OCI-LY7 (cell line): ENCODE data around the gene VWA5B2. TPM values are rescaled to one million over a fixed set of nuclear protein-coding genes. Genes with fewer than 3 reads are reported as not detected.

Source experiments
- Bru-seq: library from RNA; stranded (reverse); fragments of 400-500 nt; gene quantifications from one replicate; lab custom pipeline; 2021; lab: Mats Ljungman, UMichigan
- BruChase-seq, 2 experiments: library from RNA; stranded (reverse); fragments of 400-500 nt; gene quantifications; one replicate each; lab custom pipeline; 2021; lab: Mats Ljungman, UMichigan
- BruUV-seq: library from RNA; stranded (reverse); fragments of 400-500 nt; replicated peaks from 2 replicates; lab custom pipeline; 2021; lab: Mats Ljungman, UMichigan
- CTCF ChIA-PET: fragments of 300-600 bp; sonication (Branson Sonifier 250); formaldehyde crosslinking; loops from one replicate; lab custom pipeline; 2022; ENCODE audit warnings: antibody characterized with exemption; ENCODE audit not compliant: unreplicated experiment; lab: Charles Lee
- POLR2A ChIA-PET: fragments of 300-600 bp; sonication (Branson Sonifier 250); formaldehyde crosslinking; loops from one replicate; lab custom pipeline; 2022; ENCODE audit warnings: antibody characterized with exemption; lab: Charles Lee
- DNase-seq: peaks from one replicate; pipeline ENCODE4 v3.0.0-alpha.2; 2015; ENCODE audit warnings: low spot score
- H2AFZ ChIP-seq: fragments of 200-600 bp; sonication (generic), shearing (Covaris generic); 2 replicates; pipeline ENCODE4 v1.6.1; 2014; ENCODE audit warnings: mild to moderate bottlenecking, antibody characterized with exemption, low read length, moderate library complexity
- H3K27ac ChIP-seq: fragments of 200-600 bp; sonication (generic); 2 replicates; pipeline ENCODE4 v1.5.1; 2014; ENCODE audit warnings: mixed run types, low read depth, mild to moderate bottlenecking, moderate library complexity, low read length, inconsistent platforms; ENCODE audit not compliant: poor library complexity, severe bottlenecking
- H3K36me3 ChIP-seq: fragments of 200-600 bp; sonication (generic); 2 replicates; pipeline ENCODE4 v1.6.1; 2014; ENCODE audit warnings: mild to moderate bottlenecking, antibody characterized with exemption, low read length, moderate library complexity, mixed read lengths; ENCODE audit not compliant: insufficient read depth
- H3K4me1 ChIP-seq: fragments of 200-600 bp; sonication (generic); 2 replicates; pipeline ENCODE4 v1.5.1; 2014; ENCODE audit warnings: mild to moderate bottlenecking, low read length; ENCODE audit not compliant: insufficient read depth, poor library complexity, severe bottlenecking
- H3K4me2 ChIP-seq: fragments of 200-600 bp; sonication (generic); 2 replicates; pipeline ENCODE4 v1.6.1; 2014; ENCODE audit warnings: mild to moderate bottlenecking, low read length
- H3K4me3 ChIP-seq: fragments of 200-600 bp; sonication (generic); 2 replicates; pipeline ENCODE4 v1.5.1; 2014; ENCODE audit warnings: mild to moderate bottlenecking, low read depth, low read length; ENCODE audit not compliant: poor library complexity, severe bottlenecking
- H3K79me2 ChIP-seq: fragments of 200-600 bp; sonication (generic); 2 replicates; pipeline ENCODE4 v1.6.1; 2016; ENCODE audit warnings: low read depth, mild to moderate bottlenecking, low read length, moderate library complexity, mixed read lengths; ENCODE audit not compliant: insufficient read depth
- H3K9me2 ChIP-seq: fragments of 200-600 bp; sonication (generic); 2 replicates; pipeline ENCODE4 v1.6.1; 2016; ENCODE audit warnings: mild to moderate bottlenecking, low read length, mixed read lengths; ENCODE audit not compliant: insufficient read depth
- H3K9me3 ChIP-seq: fragments of 200-600 bp; sonication (generic); 2 replicates; pipeline ENCODE4 v1.6.1; 2014; ENCODE audit warnings: mild to moderate bottlenecking, mixed run types, low read length, mixed read lengths
- H4K20me1 ChIP-seq: fragments of 200-600 bp; sonication (generic); 2 replicates; pipeline ENCODE4 v1.6.1; 2014; ENCODE audit warnings: mild to moderate bottlenecking, antibody characterized with exemption, low read length, moderate library complexity, mixed read lengths; ENCODE audit not compliant: insufficient read depth
- CTCF ChIP-seq: fragments of 200-600 bp; sonication (generic); conservative IDR thresholded peaks from 2 replicates; pipeline ENCODE4 v1.5.1; 2014; ENCODE audit warnings: mild to moderate bottlenecking, antibody characterized with exemption, low read length, moderate library complexity, mixed read lengths
- EZH2phosphoT487 ChIP-seq: fragments of 200-600 bp; sonication (generic); IDR thresholded peaks from 2 replicates; pipeline ENCODE4 v1.6.1; 2018; ENCODE audit warnings: low read depth, borderline replicate concordance, mild to moderate bottlenecking, mixed run types, antibody characterized with exemption, low read length, moderate library complexity, mixed read lengths
- intact Hi-C: fragments of 100-400 bp; cut with micrococcal nuclease; formaldehyde crosslinking; loops from one replicate; pipeline ENCODE4 v1.10.0; 2022; ENCODE audit not compliant: unreplicated experiment
- long read RNA-seq: library from polyadenylated mRNA; stranded (forward); transcript quantifications from one replicate; pipeline ENCODE4 v2.0.0, GENCODE V29; 2022
- total RNA-seq, 2 experiments: library from RNA; depleted of rRNA in 1 of 2; stranded (reverse); fragments of >200 nt in 1 of 2; shearing (Covaris generic) in 1 of 2; gene quantifications; 2 replicates each; pipeline ENCODE4 v1.2.3, GENCODE V29; 2014 to 2022

Gene VWA5B2
- total RNA-seq (2014; rRNA removed; shearing (Covaris generic)) = not detected in 2 replicates
- not detected in 2 replicates for total RNA-seq (2022)
- Bru-seq, nascent RNA = not detected
- BruChase-seq, experiment 1, labeled RNA remaining after a 6-hour chase = not detected
- not detected for BruChase-seq, experiment 2, labeled RNA remaining after a 2-hour chase
- long read RNA-seq = 0 reads

- H3K4me2 ChIP-seq = peak within 1 kb of the TSS; percentile 50; the same call in 1 of the 2 replicates
- H2AFZ ChIP-seq = no peak within 1 kb of the TSS
- no peaks in the 10 kb centered on the region for H3K36me3 ChIP-seq
- POLR2A ChIA-PET = interaction anchor here (0.5 kb wide), 1 partner anchor 22 kb away, joined by 3 read pairs; no protein-coding TSS in a partner anchor
- intact Hi-C loops = no loop called here
- peak within 1 kb of the TSS; percentile 9 for H3K4me3 ChIP-seq
- no TSS peak for BruUV-seq
- no peaks in the 10 kb centered on the region for H4K20me1 ChIP-seq
- DNase-seq = peak; percentile 35
- no peaks in the 10 kb centered on the region for H3K9me3 ChIP-seq
- peaks cover 7% of the 10 kb centered on the region for H3K4me1 ChIP-seq
- H3K9me2 ChIP-seq = no peaks in the 10 kb centered on the region
- H3K79me2 ChIP-seq = no peaks in the 10 kb centered on the region
- no peak within 1 kb of the TSS for H3K27ac ChIP-seq
- CTCF ChIA-PET = no interaction called here
- TF ChIP-seq EZH2phosphoT487 = no peak
- TF ChIP-seq CTCF = no peak
Measured at GRCh38 chr3:184229394-184230080, at the start of gene VWA5B2. VWA5B2 (plus strand) TSS chr3:184229585; CDS start chr3:184230529, 944 bp downstream.

GRCh38 chr3:184180165-184180564 is 49.2 kb upstream of the VWA5B2 start:
- peaks cover 76% of the 10 kb centered on the region for H3K36me3 ChIP-seq
- no peak overlapping the region for H3K4me3 ChIP-seq
- no peaks in the 10 kb centered on the region for H3K9me3 ChIP-seq
- ChIA-PET POLR2A (interaction anchor here (0.6 kb wide), 1 partner anchor 607 kb away, joined by 4 read pairs; no protein-coding TSS in a partner anchor), CTCF (interaction anchor here (0.6 kb wide), 1 partner anchor 502 kb away, joined by 7 read pairs; no protein-coding TSS in a partner anchor)
- H4K20me1 ChIP-seq = no peaks in the 10 kb centered on the region
- no TSS peak for BruUV-seq
- no peak for TF ChIP-seq EZH2phosphoT487
- TF ChIP-seq CTCF = no peak
- H2AFZ ChIP-seq = no peak overlapping the region
- H3K4me1 ChIP-seq = peaks cover 24% of the 10 kb centered on the region
- H3K79me2 ChIP-seq = peaks cover 12% of the 10 kb centered on the region
- H3K27ac ChIP-seq = no peak overlapping the region
- H3K9me2 ChIP-seq = no peaks in the 10 kb centered on the region
- no peak for DNase-seq
- no peak overlapping the region for H3K4me2 ChIP-seq
- intact Hi-C loops = no loop called here
